DOHH2 (cell line): Measurements from ENCODE around the gene MICAL2.

Experiments used
- H3F3A ChIP-seq: fragments of 200-600 bp; sonication (generic), shearing (Covaris generic); 2 replicates; pipeline ENCODE4 v1.6.0; 2016; ENCODE audit warnings: antibody characterized with exemption, mild to moderate bottlenecking; ENCODE audit not compliant: control insufficient read depth, insufficient read depth
- H3K27ac ChIP-seq: fragments of 200-600 bp; sonication (generic); 2 replicates; pipeline ENCODE4 v1.5.1; 2014; ENCODE audit warnings: low read depth, mild to moderate bottlenecking, low read length, moderate library complexity
- H3K27me3 ChIP-seq: fragments of 200-600 bp; sonication (generic); 2 replicates; pipeline ENCODE4 v1.6.1; 2014; ENCODE audit warnings: mild to moderate bottlenecking, low read length, mixed read lengths; ENCODE audit not compliant: control insufficient read depth
- H3K36me3 ChIP-seq: fragments of 200-600 bp; sonication (generic); 2 replicates; pipeline ENCODE4 v1.6.1; 2014; ENCODE audit warnings: mild to moderate bottlenecking, low read length, moderate library complexity, mixed read lengths; ENCODE audit not compliant: control insufficient read depth
- H3K4me1 ChIP-seq: fragments of 200-600 bp; sonication (generic); 2 replicates; pipeline ENCODE4 v1.6.1; 2014; ENCODE audit warnings: mild to moderate bottlenecking, low read length, mixed read lengths; ENCODE audit not compliant: control insufficient read depth
- H3K4me2 ChIP-seq: fragments of 200-600 bp; sonication (generic); 2 replicates; pipeline ENCODE4 v1.6.0; 2014; ENCODE audit warnings: mild to moderate bottlenecking, low read length, moderate library complexity
- H3K4me3 ChIP-seq: fragments of 200-600 bp; sonication (generic); 2 replicates; pipeline ENCODE4 v1.5.1; 2014; ENCODE audit warnings: mild to moderate bottlenecking, low read length, mixed read lengths
- H3K79me2 ChIP-seq: fragments of 200-600 bp; sonication (generic); 2 replicates; pipeline ENCODE4 v1.6.1; 2014; ENCODE audit warnings: mild to moderate bottlenecking, low read length, mixed read lengths; ENCODE audit not compliant: control insufficient read depth
- H3K9me2 ChIP-seq: fragments of 200-600 bp; sonication (generic); replicated peaks from 2 replicates; pipeline ENCODE4 v1.6.1; 2014; ENCODE audit warnings: mild to moderate bottlenecking, low read length, mixed read lengths; ENCODE audit not compliant: control insufficient read depth
- H3K9me3 ChIP-seq: fragments of 200-600 bp; sonication (generic); 2 replicates; pipeline ENCODE4 v1.6.1; 2014; ENCODE audit warnings: antibody characterized with exemption, low read length, mixed read lengths; ENCODE audit not compliant: control insufficient read depth, insufficient read depth
- H4K20me1 ChIP-seq: fragments of 200-600 bp; sonication (generic); 2 replicates; pipeline ENCODE4 v1.6.0; 2014; ENCODE audit warnings: low read depth, mild to moderate bottlenecking, antibody characterized with exemption, low read length, moderate library complexity; ENCODE audit not compliant: control insufficient read depth, insufficient read depth
- CTCF ChIP-seq: fragments of 200-600 bp; sonication (generic); IDR thresholded peaks from one replicate; pipeline ENCODE4 v1.5.1; 2014; ENCODE audit warnings: antibody characterized with exemption, mild to moderate bottlenecking, low read depth, low read length; ENCODE audit not compliant: poor library complexity, severe bottlenecking
- EZH2phosphoT487 ChIP-seq: fragments of 200-600 bp; sonication (generic); IDR thresholded peaks from 2 replicates; pipeline ENCODE4 v1.6.1; 2017; ENCODE audit warnings: borderline replicate concordance, mild to moderate bottlenecking, antibody characterized with exemption, low read length, moderate library complexity, mixed read lengths

The MICAL2 gene

GRCh38 chr11:12266132-12266531 lies 155.7 kb downstream of the MICAL2 start:
- Histone ChIP-seq H3K4me1 (no peaks in the 10 kb centered on the region), H3K36me3 (no peaks in the 10 kb centered on the region), H3F3A (no peaks in the 10 kb centered on the region), H3K79me2 (no peaks in the 10 kb centered on the region), H3K9me3 (no peaks in the 10 kb centered on the region), H3K27me3 (no peaks in the 10 kb centered on the region), H3K9me2 (no peaks in the 10 kb centered on the region), H3K4me2 (no peak overlapping the region), H4K20me1 (no peaks in the 10 kb centered on the region), H3K27ac (no peak overlapping the region), H3K4me3 (no peak overlapping the region)
- TF ChIP-seq EZH2phosphoT487 (no peak), CTCF (no peak)

GRCh38 chr11:12266943-12267342 lies 156.6 kb downstream of the MICAL2 start:
- no peaks in the 10 kb centered on the region for H3K27me3 ChIP-seq
- no peaks in the 10 kb centered on the region for H4K20me1 ChIP-seq
- H3K4me2 ChIP-seq, result no peak overlapping the region
- no peak overlapping the region for H3K4me3 ChIP-seq
- no peaks in the 10 kb centered on the region for H3F3A ChIP-seq
- no peaks in the 10 kb centered on the region for H3K4me1 ChIP-seq
- H3K9me2 ChIP-seq, result no peaks in the 10 kb centered on the region
- no peaks in the 10 kb centered on the region for H3K36me3 ChIP-seq
- no peaks in the 10 kb centered on the region for H3K79me2 ChIP-seq
- TF ChIP-seq EZH2phosphoT487, result no peak
- no peak for TF ChIP-seq CTCF
- H3K27ac ChIP-seq, result no peak overlapping the region
- H3K9me3 ChIP-seq, result no peaks in the 10 kb centered on the region

GRCh38 chr11:12267921-12268320 lies 157.5 kb downstream of the MICAL2 start:
- no peaks in the 10 kb centered on the region for H3K27me3 ChIP-seq
- no peaks in the 10 kb centered on the region for H4K20me1 ChIP-seq
- TF ChIP-seq CTCF (no peak), EZH2phosphoT487 (no peak)
- no peak overlapping the region for H3K4me2 ChIP-seq
- H3K4me1 ChIP-seq, result no peaks in the 10 kb centered on the region
- H3K9me3 ChIP-seq, result no peaks in the 10 kb centered on the region
- H3K9me2 ChIP-seq, result no peaks in the 10 kb centered on the region
- H3K4me3 ChIP-seq, result no peak overlapping the region
- no peaks in the 10 kb centered on the region for H3F3A ChIP-seq
- no peaks in the 10 kb centered on the region for H3K36me3 ChIP-seq
- no peaks in the 10 kb centered on the region for H3K79me2 ChIP-seq
- H3K27ac ChIP-seq, result no peak overlapping the region

- no peaks in the 10 kb centered on the region for H3K4me1 ChIP-seq
- no peaks in the 10 kb centered on the region for H3F3A ChIP-seq
- TF ChIP-seq CTCF (no peak), EZH2phosphoT487 (no peak)
- H3K79me2 ChIP-seq, result no peaks in the 10 kb centered on the region
- H4K20me1 ChIP-seq, result no peaks in the 10 kb centered on the region
- no peaks in the 10 kb centered on the region for H3K36me3 ChIP-seq
- H3K4me3 ChIP-seq, result no peak overlapping the region
- H3K27me3 ChIP-seq, result no peaks in the 10 kb centered on the region
- H3K9me3 ChIP-seq, result no peaks in the 10 kb centered on the region
- no peak overlapping the region for H3K4me2 ChIP-seq
- H3K27ac ChIP-seq, result no peak overlapping the region
- no peaks in the 10 kb centered on the region for H3K9me2 ChIP-seq
These were observed 158.7 kb downstream of the MICAL2 start for GRCh38 chr11:12269104-12269441.
